H7 (cell line): ENCODE measurements around the gene HMGXB4. TPM values are rescaled to one million over a fixed set of nuclear protein-coding genes. Genes with fewer than 3 reads are reported as not detected.

Experiments
- DNase-seq: peaks from one replicate; pipeline ENCODE4 v3.0.0; 2012
- H3K27me3 ChIP-seq: 2 replicates; pipeline ENCODE4 v1.6.0; 2011; ENCODE audit warnings: mild to moderate bottlenecking, low read length; ENCODE audit not compliant: control insufficient read depth, insufficient read depth
- H3K36me3 ChIP-seq: replicated peaks from 2 replicates; pipeline ENCODE4 v1.5.1; 2011; ENCODE audit warnings: low read length; ENCODE audit not compliant: control insufficient read depth, insufficient read depth
- H3K4me3 ChIP-seq: 2 replicates; pipeline ENCODE4 v1.5.1; 2011; ENCODE audit warnings: low read depth, mild to moderate bottlenecking, control low read depth, low read length, moderate library complexity; ENCODE audit not compliant: insufficient read depth
- total RNA-seq: library from RNA; depleted of rRNA; stranded (reverse); fragments of >200 nt; shearing (Covaris generic); gene quantifications from 2 replicates; pipeline ENCODE4 v1.2.3, GENCODE V29; 2014

Gene HMGXB4
- total RNA-seq, 1 experiment from 2014 or later, result 17.1 TPM

DNA sequence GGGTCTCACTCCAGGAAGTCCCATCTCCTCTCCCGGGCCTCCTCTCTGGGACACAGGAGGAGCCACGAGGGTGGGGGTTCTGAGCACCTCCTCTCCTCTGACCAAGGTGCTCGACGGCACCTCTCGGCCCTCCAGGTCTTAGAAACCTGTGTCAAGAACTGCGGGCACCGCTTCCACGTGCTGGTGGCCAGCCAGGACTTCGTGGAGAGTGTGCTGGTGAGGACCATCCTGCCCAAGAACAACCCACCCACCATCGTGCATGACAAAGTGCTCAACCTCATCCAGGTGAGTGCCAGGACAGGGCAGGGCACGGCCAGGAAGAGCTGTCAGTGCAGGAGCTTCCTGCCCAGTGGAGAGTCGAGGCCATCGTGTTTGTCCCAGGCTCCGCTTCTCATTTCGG lies 65.6 kb downstream of the HMGXB4 start:
- no peak for DNase-seq
- Histone ChIP-seq H3K36me3 (peaks cover 6% of the 10 kb centered on the region), H3K4me3 (no peak overlapping the region), H3K27me3 (no peaks in the 10 kb centered on the region)

DNA sequence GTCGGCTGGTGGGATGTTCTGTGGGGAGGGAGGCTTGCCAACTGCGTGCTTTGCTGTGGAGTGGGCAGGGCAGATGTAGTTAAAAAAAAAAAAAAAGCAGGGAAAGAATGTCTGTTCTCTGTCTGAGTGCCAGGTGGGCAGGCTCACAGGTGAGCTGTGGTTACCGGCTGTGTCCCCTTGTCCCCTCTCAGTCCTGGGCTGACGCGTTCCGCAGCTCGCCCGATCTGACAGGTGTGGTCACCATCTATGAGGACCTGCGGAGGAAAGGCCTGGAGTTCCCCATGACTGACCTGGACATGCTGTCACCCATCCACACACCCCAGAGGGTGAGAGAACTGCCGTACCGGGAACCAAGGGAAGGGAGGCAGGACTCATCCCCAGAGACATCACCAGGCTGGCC lies 66.0 kb downstream of the HMGXB4 start:
- Histone ChIP-seq H3K4me3 (no peak overlapping the region), H3K27me3 (no peaks in the 10 kb centered on the region)
- DNase-seq, result no peak

DNA sequence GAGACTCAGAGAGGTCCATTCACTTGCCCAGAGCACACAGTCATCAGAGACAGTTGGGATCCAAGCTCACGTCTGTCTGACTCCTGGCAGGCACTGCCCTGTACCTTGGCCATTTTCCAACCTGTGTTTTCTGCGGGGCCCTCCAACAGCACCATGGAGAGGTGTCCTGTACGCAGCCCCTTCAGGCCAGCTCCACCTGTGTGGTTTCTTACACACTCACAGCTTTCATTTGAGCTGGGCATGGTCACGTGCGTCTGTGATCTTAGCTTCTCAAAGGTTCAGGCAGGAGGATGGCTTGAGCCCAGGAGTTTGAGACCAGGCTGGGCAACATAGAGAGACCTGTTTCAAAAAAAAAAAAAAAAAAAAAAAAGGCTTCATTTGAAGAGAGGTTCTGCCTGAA lies 66.8 kb downstream of the HMGXB4 start:
- Histone ChIP-seq H3K4me3 (no peak overlapping the region), H3K27me3 (no peaks in the 10 kb centered on the region), H3K36me3 (peaks cover 6% of the 10 kb centered on the region)
- no peak for DNase-seq

More for the DNA sequence above, 66.0 kb downstream of the HMGXB4 start:
- H3K36me3 ChIP-seq, result peaks cover 6% of the 10 kb centered on the region

DNA sequence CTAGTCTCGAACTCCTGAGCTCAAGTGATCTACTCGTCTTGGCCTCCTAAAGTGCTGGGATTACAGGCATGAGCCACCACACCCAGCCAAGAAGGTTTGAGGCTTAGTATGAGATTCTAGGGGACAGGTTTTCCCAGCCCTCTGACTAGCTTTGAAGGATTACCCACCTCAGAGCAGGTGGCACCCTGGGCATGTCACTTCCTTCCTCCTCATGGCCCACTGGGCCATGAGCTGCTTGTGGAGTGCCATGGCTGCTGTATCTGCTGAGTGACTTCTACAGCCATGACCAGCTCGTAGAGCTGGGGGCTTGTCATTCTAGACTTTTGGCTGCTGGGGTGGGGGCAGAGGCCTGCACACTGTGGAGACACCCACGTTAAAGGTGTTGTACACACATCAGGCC lies 67.5 kb downstream of the HMGXB4 start:
- Histone ChIP-seq H3K36me3 (peaks cover 6% of the 10 kb centered on the region), H3K27me3 (no peaks in the 10 kb centered on the region), H3K4me3 (no peak overlapping the region)
- DNase-seq, result no peak

DNA sequence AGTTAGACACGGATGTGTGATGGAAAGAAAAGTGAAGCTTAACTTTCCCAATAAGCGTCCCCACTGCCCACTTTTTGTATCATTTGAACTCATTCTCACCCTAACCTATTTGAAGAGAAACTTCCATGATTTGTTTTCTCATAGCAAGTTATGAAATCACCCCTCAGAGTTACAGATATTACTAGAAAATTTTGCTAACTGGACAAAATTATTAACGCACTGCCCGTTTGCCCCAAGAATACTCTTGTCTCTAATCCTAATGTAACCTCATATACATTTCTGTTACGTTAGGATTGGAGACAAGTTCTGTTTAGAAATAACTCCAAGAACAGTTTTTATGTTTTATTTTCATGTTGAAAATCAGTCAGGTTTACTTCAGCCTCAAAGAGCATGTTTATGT lies 67.9 kb downstream of the HMGXB4 start:
- no peak overlapping the region for H3K4me3 ChIP-seq
- peaks cover 6% of the 10 kb centered on the region for H3K36me3 ChIP-seq
- H3K27me3 ChIP-seq, result no peaks in the 10 kb centered on the region
- DNase-seq, result no peak

DNA sequence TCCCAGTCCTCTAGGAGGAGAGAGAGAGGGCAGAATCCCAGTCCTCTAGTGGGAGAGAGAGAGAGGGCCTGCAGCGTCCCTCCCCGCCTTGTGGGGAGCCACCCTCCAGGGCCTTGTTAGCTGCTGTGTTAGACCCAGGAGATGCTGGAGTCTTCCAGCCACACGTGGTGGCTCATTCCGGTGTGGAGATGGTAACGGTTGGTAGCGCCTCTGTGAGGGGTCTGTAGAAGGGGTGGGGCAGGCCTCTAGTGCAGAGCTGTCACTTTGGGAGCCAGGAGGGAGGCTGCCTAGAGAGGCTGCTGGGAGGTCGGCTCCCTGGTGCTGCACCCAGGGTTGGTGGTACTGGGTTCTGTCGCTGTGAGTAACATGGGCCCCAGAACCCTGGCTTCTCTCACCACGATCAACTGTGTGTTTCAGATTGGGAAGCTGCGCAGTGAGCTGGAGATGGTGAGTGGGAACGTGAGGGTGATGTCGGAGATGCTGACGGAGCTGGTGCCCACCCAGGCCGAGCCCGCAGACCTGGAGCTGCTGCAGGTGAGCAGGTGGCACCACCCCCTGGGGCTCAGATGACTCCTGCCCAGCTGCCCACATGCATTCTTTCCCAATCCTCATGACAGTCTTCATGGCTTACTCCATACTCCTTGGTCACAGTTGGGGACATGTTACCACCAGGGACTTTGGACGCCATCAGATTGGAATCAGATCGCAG lies 69.7 kb downstream of the HMGXB4 start:
- Histone ChIP-seq H3K27me3 (no peaks in the 10 kb centered on the region), H3K4me3 (no peak overlapping the region), H3K36me3 (peaks cover 8% of the 10 kb centered on the region)
- no peak for DNase-seq

DNA sequence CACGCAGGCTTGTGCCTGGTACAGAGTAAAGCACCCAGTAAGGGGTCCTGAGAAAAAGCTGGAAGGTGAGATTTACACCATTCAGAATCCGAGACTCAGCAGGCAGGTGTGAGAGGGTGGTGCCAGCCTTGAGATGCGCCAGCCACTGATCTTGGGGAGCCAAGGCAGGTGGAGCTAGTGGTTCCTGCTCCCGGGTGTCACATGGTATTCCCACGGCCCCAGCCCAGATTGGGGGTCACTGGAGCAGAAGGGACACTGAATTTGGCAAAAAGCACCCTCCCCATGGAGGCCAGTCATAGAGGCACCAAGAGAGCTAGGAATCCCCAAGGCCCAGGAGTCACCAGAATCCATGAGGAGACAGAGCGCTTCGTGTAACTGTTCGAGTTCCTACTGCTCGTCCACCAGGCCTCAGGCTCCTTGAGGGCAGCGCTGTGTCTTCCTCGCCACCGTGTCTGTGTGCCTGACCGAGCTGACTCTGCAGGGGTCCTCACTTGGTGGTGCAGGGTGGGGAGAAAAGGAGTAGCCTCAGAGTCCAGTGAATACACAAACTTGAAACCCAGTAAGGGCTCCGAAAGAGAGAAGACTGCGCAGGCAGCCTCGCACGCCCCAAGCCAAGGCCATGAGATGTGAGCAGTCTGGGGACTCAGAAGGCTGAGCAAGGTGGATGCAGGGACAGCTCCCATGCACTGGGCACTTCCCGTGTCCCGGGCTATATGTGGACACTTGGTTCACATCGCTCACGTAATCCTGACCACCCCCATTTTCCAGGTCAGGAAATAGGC lies 70.6 kb downstream of the HMGXB4 start:
- H3K27me3 ChIP-seq, result no peaks in the 10 kb centered on the region
- no peak overlapping the region for H3K4me3 ChIP-seq
- peaks cover 10% of the 10 kb centered on the region for H3K36me3 ChIP-seq
- no peak for DNase-seq

DNA sequence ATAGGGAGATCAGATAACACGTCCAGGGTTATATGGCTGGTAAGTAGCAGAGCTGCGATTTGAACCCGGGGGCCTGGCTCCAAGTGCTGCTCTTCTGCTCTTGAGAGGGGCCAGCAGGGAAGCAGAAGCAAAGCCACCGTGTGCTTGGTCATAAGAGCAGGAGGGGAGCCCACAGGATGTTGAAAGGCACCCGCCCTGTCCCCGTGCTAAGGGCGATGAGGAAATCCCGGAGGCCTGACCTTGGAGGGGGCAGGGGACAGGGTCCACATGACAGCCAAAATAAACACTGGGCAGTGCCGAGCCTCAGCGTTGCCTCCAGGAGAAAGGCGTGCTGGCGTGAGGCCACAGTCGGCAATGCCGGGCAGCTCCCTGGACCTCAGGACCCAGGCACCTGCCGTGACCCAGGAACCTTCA lies 71.2 kb downstream of the HMGXB4 start:
- Histone ChIP-seq H3K4me3 (no peak overlapping the region), H3K27me3 (no peaks in the 10 kb centered on the region), H3K36me3 (peaks cover 10% of the 10 kb centered on the region)
- no peak for DNase-seq

DNA sequence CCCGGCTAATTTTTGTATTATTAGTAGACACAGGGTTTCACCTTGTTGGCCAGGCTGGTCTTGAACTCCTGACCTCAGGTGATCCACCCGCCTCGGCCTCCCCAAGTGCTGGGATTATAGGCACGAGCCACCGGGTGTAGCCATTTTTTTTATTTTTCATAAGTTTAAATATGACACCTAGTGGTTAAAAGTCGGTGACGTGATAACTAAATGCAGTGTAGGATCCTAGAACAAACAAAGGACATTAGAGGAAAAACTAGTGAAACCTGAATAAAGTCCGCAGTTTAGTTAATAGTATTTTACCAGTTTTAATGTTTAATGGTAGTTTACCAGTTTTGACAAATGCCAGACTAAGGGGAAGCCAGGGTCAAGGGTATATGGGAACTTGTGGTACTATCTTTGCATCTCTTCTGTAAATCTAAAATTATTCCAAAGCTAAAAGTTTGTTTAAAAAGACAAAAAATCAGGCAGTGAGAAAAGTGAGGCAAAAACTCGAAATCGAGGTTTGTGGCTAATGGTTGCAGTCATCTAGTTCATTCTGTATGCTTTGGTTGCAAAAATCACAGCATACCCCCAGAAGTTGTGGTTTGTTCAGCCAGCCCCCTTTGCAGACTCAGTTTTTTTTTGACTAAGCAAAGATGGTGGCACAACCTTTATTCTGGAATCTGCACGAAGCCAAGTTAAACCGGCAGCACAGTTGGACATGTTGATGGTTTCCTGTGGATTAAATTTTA lies 72.0 kb downstream of the HMGXB4 start:
- Histone ChIP-seq H3K27me3 (no peaks in the 10 kb centered on the region), H3K36me3 (peaks cover 7% of the 10 kb centered on the region), H3K4me3 (no peak overlapping the region)
- DNase-seq, result no peak

DNA sequence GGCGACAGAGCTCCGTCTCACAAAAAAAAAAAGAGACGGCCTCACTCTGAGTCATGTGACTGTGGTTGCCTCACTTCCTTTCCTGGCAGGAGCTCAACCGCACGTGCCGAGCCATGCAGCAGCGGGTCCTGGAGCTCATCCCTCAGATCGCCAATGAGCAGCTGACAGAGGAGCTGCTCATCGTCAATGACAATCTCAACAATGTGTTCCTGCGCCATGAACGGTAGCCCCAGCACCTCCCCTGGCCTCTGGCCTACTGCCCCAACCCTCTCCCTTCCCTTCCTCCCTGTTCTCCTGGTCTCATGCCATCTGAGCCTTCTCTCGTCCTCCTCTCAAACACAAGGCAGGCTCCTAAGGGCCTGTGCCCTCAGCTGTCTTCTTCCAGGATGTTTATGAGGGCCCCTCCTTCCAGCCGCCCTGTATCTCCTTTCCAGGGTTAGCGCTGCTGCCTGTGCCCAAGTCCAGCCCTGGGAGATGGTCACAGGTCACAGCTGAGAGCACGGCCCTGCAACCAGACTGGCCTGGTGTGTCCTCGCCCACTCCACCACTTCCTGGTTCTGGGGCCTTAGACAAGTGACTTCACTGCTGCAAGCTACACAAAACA lies 73.1 kb downstream of the HMGXB4 start:
- H3K4me3 ChIP-seq, result no peak overlapping the region
- no peak for DNase-seq
- no peaks in the 10 kb centered on the region for H3K27me3 ChIP-seq
- H3K36me3 ChIP-seq, result peaks cover 5% of the 10 kb centered on the region

DNA sequence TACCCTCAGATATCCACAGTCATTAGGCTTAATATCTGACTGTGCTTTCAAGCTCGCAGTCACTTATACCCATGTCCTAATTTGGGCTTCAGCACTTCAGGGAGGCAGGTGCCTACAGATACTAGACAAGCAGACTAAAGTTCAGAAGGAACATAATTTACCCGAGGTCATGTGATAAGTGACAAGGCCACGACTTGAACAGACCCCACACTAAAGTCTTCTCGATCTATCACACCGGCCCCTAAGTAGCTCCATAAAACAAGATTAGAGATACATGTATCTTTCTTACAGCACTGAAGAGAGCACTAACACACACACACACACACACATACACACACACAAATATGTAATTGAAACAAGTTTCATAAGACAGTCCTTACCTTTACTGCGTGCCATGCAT lies 75.0 kb downstream of the HMGXB4 start:
- no peak for DNase-seq
- Histone ChIP-seq H3K4me3 (no peak overlapping the region), H3K36me3 (peaks cover 5% of the 10 kb centered on the region), H3K27me3 (no peaks in the 10 kb centered on the region)

DNA sequence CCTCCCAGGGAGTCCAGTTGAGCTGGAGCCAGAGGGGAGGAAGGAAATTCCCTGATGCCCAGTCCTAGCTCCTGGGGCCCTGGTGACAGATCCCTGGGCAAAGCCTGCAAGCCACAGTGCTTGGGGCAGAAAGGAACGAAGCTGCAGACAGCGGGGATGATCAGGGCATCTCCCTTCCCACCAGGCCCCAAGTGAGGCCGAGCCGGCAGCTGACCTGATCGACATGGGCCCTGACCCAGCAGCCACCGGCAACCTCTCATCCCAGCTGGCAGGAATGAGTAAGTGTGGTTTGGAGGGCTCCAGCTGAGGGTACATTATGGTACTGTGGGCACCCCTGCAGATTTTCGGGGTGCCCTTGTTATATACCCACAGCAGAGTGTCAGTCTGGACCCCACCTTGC lies 75.9 kb downstream of the HMGXB4 start:
- H3K36me3 ChIP-seq, result peaks cover 3% of the 10 kb centered on the region
- no peak overlapping the region for H3K4me3 ChIP-seq

DNA sequence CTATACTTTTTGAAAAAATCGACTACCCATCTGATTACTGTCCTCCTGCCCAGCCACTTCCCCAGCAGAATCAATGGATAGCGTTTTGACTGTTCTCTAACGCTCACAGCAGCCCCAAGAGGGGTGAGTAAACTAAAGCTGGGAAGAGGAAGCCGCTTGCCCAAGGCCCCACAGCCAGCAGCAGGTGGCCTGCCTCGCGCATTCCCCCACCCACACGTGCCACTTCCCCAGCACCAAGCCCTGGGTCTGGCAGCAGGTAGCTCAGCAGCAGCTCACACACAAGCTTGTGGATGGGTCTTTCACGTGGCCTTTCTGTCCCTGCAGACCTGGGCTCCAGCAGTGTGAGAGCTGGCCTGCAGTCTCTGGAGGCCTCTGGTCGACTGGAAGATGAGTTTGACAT lies 76.7 kb downstream of the HMGXB4 start:
- Histone ChIP-seq H3K27me3 (no peaks in the 10 kb centered on the region), H3K4me3 (no peak overlapping the region), H3K36me3 (peaks cover 3% of the 10 kb centered on the region)
- DNase-seq, result no peak

More for the DNA sequence above, 75.9 kb downstream of the HMGXB4 start:
- no peaks in the 10 kb centered on the region for H3K27me3 ChIP-seq
- DNase-seq, result no peak

DNA sequence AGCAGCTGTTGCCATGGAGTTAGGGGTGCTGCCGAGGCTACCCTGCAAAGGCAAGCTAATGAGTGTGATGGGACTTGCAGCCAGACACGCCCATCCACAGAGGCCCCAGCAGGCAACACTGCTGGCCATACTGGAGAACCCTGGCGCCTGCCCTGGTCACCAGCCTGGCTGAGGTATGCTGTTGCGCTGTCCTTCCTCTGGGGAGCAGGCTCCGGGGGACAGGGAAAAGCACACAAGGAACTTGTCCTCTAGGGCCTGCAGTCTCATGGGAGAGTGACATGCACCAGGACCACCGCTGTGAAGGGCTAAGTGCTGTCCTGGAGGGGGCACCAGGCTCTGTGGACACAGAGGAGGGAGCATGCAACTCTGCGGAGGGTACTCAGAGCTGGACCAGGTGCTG lies 78.2 kb downstream of the HMGXB4 start:
- H3K4me3 ChIP-seq, result no peak overlapping the region
- no peaks in the 10 kb centered on the region for H3K27me3 ChIP-seq
- H3K36me3 ChIP-seq, result peaks cover 3% of the 10 kb centered on the region
- DNase-seq, result no peak
